H1 (cell line): ENCODE measurements around the gene GNRHR.

ENCODE experiments used
- BRCA1 ChIP-seq: IDR thresholded peaks from 2 replicates; pipeline ENCODE4 v1.6.1; 2012; ENCODE audit warnings: low read depth, low read length, improper control_type of control experiment
- EGR1 ChIP-seq: IDR thresholded peaks from 2 replicates; pipeline ENCODE4 v1.6.1; 2011; ENCODE audit warnings: low read depth, low read length, borderline replicate concordance
- EZH2 ChIP-seq: fragments of 200-600 bp; sonication (generic); IDR thresholded peaks from 2 replicates; pipeline ENCODE4 v1.7.1; 2012; ENCODE audit warnings: low read depth, mild to moderate bottlenecking, moderate library complexity, low read length, inconsistent platforms; ENCODE audit not compliant: severe bottlenecking
- MAX ChIP-seq: IDR thresholded peaks from 2 replicates; pipeline ENCODE4 v1.6.1; 2012; ENCODE audit warnings: inconsistent platforms
- NRF1 ChIP-seq: IDR thresholded peaks from 2 replicates; pipeline ENCODE4 v1.6.1; 2011; ENCODE audit warnings: mild to moderate bottlenecking, low read depth, low read length, improper control_type of control experiment
- POLR2A ChIP-seq, 2 experiments: IDR thresholded peaks; 1 replicate in 1 of 2; 2 replicates in 1 of 2; pipeline ENCODE4 v1.6.1; 2011; ENCODE audit warnings: low read depth in 2 of 2, low read length in 2 of 2, mild to moderate bottlenecking in 2 of 2; ENCODE audit errors: control extremely low read depth in 1 of 2
- POLR2AphosphoS5 ChIP-seq: IDR thresholded peaks from 2 replicates; pipeline ENCODE4 v1.6.1; 2011; ENCODE audit warnings: low read depth, low read length
- RBBP5 ChIP-seq: IDR thresholded peaks from 2 replicates; pipeline ENCODE4 v1.7.1; 2012; ENCODE audit warnings: low read depth, mild to moderate bottlenecking, inconsistent platforms, low read length, moderate library complexity, borderline replicate concordance
- RFX5 ChIP-seq: IDR thresholded peaks from 2 replicates; pipeline ENCODE4 v1.6.1; 2011; ENCODE audit warnings: low read depth, low read length, improper control_type of control experiment, borderline replicate concordance
- RNF2 ChIP-seq: fragments of 200-900, 300-1000 bp; sonication (generic); IDR thresholded peaks from 2 replicates; pipeline ENCODE4 v1.7.1; 2016; ENCODE audit warnings: borderline replicate concordance, low read depth, mild to moderate bottlenecking, antibody characterized with exemption, low read length; ENCODE audit not compliant: poor library complexity, severe bottlenecking; ENCODE audit errors: missing control alignments
- TBP ChIP-seq: IDR thresholded peaks from 2 replicates; pipeline ENCODE4 v1.6.1; 2011; ENCODE audit warnings: low read depth, low read length, improper control_type of control experiment
- TCF12 ChIP-seq: IDR thresholded peaks from 2 replicates; pipeline ENCODE4 v1.6.1; 2011; ENCODE audit warnings: low read depth, mild to moderate bottlenecking, low read length
- TF ChIP-seq, protein P1 (sequence below), 3 experiments: IDR thresholded peaks; 1 replicate in 2 of 3; 2 replicates in 1 of 3; pipeline versions ENCODE4 v1.5.1 to v1.6.1; 2011; ENCODE audit warnings: low read length in 3 of 3, mild to moderate bottlenecking in 3 of 3, inconsistent platforms in 2 of 3, low read depth in 1 of 3, moderate library complexity in 1 of 3; ENCODE audit not compliant: insufficient read depth in 1 of 3; ENCODE audit errors: control extremely low read depth in 1 of 3

- TF ChIP-seq, protein P1, sequence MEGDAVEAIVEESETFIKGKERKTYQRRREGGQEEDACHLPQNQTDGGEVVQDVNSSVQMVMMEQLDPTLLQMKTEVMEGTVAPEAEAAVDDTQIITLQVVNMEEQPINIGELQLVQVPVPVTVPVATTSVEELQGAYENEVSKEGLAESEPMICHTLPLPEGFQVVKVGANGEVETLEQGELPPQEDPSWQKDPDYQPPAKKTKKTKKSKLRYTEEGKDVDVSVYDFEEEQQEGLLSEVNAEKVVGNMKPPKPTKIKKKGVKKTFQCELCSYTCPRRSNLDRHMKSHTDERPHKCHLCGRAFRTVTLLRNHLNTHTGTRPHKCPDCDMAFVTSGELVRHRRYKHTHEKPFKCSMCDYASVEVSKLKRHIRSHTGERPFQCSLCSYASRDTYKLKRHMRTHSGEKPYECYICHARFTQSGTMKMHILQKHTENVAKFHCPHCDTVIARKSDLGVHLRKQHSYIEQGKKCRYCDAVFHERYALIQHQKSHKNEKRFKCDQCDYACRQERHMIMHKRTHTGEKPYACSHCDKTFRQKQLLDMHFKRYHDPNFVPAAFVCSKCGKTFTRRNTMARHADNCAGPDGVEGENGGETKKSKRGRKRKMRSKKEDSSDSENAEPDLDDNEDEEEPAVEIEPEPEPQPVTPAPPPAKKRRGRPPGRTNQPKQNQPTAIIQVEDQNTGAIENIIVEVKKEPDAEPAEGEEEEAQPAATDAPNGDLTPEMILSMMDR (IDR thresholded peaks at IDR 0.05; ENCODE audit: control extremely low read depth in 1 of 3, insufficient read depth in 1 of 3, low read depth in 1 of 3, low read length in 3 of 3): no peak
- TF ChIP-seq POLR2A (IDR thresholded peaks at IDR 0.05; ENCODE audit: control extremely low read depth in 1 of 2, low read depth in 2 of 2, low read length in 2 of 2) (no peak), RFX5 (no peak), NRF1 (no peak), TCF12 (no peak), MAX (no peak), RBBP5 (no peak), POLR2AphosphoS5 (no peak), EGR1 (no peak), TBP (no peak), BRCA1 (no peak), EZH2 (no peak), RNF2 (no peak)
Measured at GRCh38 chr4:67750691-67751090, 3.5 kb downstream of the GNRHR start.
